Gastroesophageal sphincter (tissue), 4 donors: ENCODE results near the gene BICRAL. TPM values are rescaled to one million over a fixed set of nuclear protein-coding genes. Genes with fewer than 3 reads are reported as not detected.
"Not testable (repeated sequence)": the region's sequence is repeated elsewhere in the genome, so short reads cannot be mapped to it uniquely, and the experiment has no call there.

Experiments
- ATAC-seq: fragments of 150-250 bp; one replicate; pipeline ENCODE4 v1.9.1; 2016; ENCODE audit warnings: mild to moderate bottlenecking, moderate library complexity
- H3K27ac ChIP-seq, 4 donors: fragments of 200-600 bp; sonication (generic) in 3 of 4; 1 replicate in 3 of 4; 2 replicates in 1 of 4; pipeline ENCODE4 v1.5.1; 2016 to 2019
- H3K27me3 ChIP-seq: fragments of 200-600 bp; sonication (generic); one replicate; pipeline ENCODE4 v1.5.1; 2019
- H3K36me3 ChIP-seq, 2 donors: fragments of 200-600 bp; sonication (generic); one replicate each; pipeline ENCODE4 v1.5.1; 2019; ENCODE audit warnings: control low read depth in 1 of 2
- H3K4me1 ChIP-seq, 3 donors: fragments of 200-600 bp; sonication (generic); 1 replicate in 2 of 3; 2 replicates in 1 of 3; pipeline ENCODE4 v1.5.1; 2016 to 2019; ENCODE audit warnings: control low read depth in 2 of 3
- H3K4me3 ChIP-seq, 2 donors: fragments of 200-600 bp; sonication (generic); one replicate each; pipeline ENCODE4 v1.5.1; 2019; ENCODE audit warnings: mild to moderate bottlenecking in 1 of 2, moderate library complexity in 1 of 2
- H3K9me3 ChIP-seq, 3 donors: fragments of 200-600 bp; sonication (generic); one replicate each; pipeline ENCODE4 v1.5.1; 2017 to 2019; ENCODE audit warnings: control low read depth in 2 of 3
- EP300 ChIP-seq: sonication (generic); formaldehyde crosslinking; IDR thresholded peaks from one replicate; pipeline ENCODE4 v1.6.1; 2017; ENCODE audit warnings: antibody characterized with exemption, mild to moderate bottlenecking
- POLR2A ChIP-seq, 2 donors: fragments of 450-650 bp; IDR thresholded peaks; one replicate each; pipeline ENCODE4 v1.6.1; 2017; ENCODE audit warnings: antibody characterized with exemption in 2 of 2, mild to moderate bottlenecking in 2 of 2, moderate library complexity in 1 of 2
- POLR2AphosphoS5 ChIP-seq: sonication (generic); formaldehyde crosslinking; IDR thresholded peaks from one replicate; pipeline ENCODE4 v1.6.1; 2017; ENCODE audit warnings: antibody characterized with exemption
- WGBS, 2 donors: methylation state at CpG; one replicate each; pipeline ENCODE4 v1.1.5; 2018; ENCODE audit warnings: low coverage in 1 of 2; 5-methylcytosine and 5-hydroxymethylcytosine counted together
- total RNA-seq, 4 donors: library from RNA; depleted of rRNA; stranded (reverse); fragments of >200 nt; gene quantifications; one replicate each; pipeline ENCODE4 v1.1.0, GENCODE V29; 2016
- TF ChIP-seq, protein P1 (sequence below), 4 experiments: fragments of 200-600 bp in 2 of 4; fragments of 450-650 bp in 2 of 4; sonication (generic) in 1 of 4; IDR thresholded peaks; one replicate each; pipeline ENCODE4 v1.5.1; 2017 to 2019; ENCODE audit warnings: antibody characterized with exemption in 4 of 4, mild to moderate bottlenecking in 2 of 4, moderate library complexity in 2 of 4

Gene BICRAL
- total RNA-seq, 4 donors from 2014 or later: 13.9 to 28.5 (median 23.2) TPM

GRCh38 chr6:42896178-42896719 lies 114.4 kb downstream of the BICRAL start:
- no peak for ATAC-seq
- no peak overlapping the region for H3K27ac ChIP-seq
- peaks cover 0 to 11% (median 0%) of the 10 kb centered on the region in 3 donors for H3K4me1 ChIP-seq
- H3K9me3 ChIP-seq: no peaks in the 10 kb centered on the region
- 76 to 79% methylated on average over 8 to 10 of the region's 10 CpGs for WGBS, 2 donors
- no peaks in the 10 kb centered on the region for H3K27me3 ChIP-seq
- TF ChIP-seq POLR2AphosphoS5 (no peak), POLR2A (IDR thresholded peaks at IDR 0.05) (no peak), EP300 (no peak)
- TF ChIP-seq, protein P1, sequence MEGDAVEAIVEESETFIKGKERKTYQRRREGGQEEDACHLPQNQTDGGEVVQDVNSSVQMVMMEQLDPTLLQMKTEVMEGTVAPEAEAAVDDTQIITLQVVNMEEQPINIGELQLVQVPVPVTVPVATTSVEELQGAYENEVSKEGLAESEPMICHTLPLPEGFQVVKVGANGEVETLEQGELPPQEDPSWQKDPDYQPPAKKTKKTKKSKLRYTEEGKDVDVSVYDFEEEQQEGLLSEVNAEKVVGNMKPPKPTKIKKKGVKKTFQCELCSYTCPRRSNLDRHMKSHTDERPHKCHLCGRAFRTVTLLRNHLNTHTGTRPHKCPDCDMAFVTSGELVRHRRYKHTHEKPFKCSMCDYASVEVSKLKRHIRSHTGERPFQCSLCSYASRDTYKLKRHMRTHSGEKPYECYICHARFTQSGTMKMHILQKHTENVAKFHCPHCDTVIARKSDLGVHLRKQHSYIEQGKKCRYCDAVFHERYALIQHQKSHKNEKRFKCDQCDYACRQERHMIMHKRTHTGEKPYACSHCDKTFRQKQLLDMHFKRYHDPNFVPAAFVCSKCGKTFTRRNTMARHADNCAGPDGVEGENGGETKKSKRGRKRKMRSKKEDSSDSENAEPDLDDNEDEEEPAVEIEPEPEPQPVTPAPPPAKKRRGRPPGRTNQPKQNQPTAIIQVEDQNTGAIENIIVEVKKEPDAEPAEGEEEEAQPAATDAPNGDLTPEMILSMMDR (IDR thresholded peaks at IDR 0.05): no peak
- no peaks in the 10 kb centered on the region for H3K36me3 ChIP-seq
- H3K4me3 ChIP-seq: no peak overlapping the region

GRCh38 chr6:42898891-42899361 lies 117.1 kb downstream of the BICRAL start:
- Histone ChIP-seq H3K36me3 (no peaks in the 10 kb centered on the region), H3K4me3 (no peak overlapping the region), H3K9me3 (no peaks in the 10 kb centered on the region), H3K27me3 (no peaks in the 10 kb centered on the region), H3K27ac (no peak overlapping the region), H3K4me1 (peaks cover 0 to 13% (median 0%) of the 10 kb centered on the region in 3 donors)
- TF ChIP-seq, protein P1 (IDR thresholded peaks at IDR 0.05): peak; percentile 65 to 87 (median 82)
- TF ChIP-seq EP300: no peak
- WGBS, 2 donors: 2 to 10% methylated on average over 6 to 10 of the region's 10 CpGs
- ATAC-seq: no peak

DNA sequence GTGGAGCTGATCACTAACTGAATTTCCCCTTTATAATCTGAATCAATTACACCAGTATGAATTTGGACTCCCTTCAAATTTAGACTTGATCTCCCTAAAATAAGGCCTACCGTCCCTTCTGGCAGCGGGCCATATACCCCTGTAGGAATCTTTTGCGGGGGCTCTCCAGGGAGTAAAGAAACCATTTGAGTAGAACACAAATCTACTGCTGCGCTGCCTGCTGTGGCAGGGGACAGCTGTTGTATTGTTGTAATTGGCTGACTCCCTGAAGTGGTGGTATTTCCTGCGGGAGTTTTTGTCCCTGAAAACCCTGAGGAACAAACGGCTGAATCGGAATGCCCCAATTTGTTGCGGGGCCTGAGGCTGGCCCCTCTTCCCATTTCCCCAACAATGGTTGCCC lies 118.0 kb downstream of the BICRAL start:
- Histone ChIP-seq H3K27me3 (no peaks in the 10 kb centered on the region), H3K4me1 (peaks cover 0 to 13% (median 0%) of the 10 kb centered on the region in 3 donors), H3K9me3 (no peaks in the 10 kb centered on the region), H3K4me3 (no peak overlapping the region), H3K27ac (no peak overlapping the region), H3K36me3 (no peaks in the 10 kb centered on the region)
- no peak for ATAC-seq
- WGBS, 2 donors: 42 to 49% methylated on average over 5 to 6 of the region's 8 CpGs
- TF ChIP-seq POLR2AphosphoS5: no peak
- no peak for TF ChIP-seq POLR2A (IDR thresholded peaks at IDR 0.05)
- no peak for TF ChIP-seq EP300
- TF ChIP-seq, protein P1 (IDR thresholded peaks at IDR 0.05): no peak

DNA sequence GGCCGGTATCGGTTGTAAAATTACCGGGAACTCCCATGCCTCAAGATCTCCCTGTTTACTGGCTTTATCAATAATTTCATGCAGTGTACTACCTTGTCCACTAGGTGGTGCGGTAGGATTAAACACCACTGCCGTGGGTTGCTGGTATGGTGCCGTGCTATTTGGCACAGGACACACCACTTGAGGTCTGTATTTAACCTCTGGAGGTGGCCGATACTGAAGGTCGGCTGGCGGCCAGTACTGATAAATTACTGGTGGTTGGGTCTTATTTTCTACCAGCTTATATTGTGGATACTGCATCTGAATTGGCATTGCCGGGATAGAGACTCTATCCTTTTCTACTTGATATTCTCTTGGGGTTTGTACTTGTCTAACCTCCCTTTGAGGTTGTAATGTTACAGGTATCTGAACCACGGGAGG lies 119.7 kb downstream of the BICRAL start:
- Histone ChIP-seq H3K27ac (no peak overlapping the region), H3K4me1 (peaks cover 0 to 13% (median 0%) of the 10 kb centered on the region in 3 donors), H3K4me3 (no peak overlapping the region), H3K9me3 (no peaks in the 10 kb centered on the region), H3K27me3 (no peaks in the 10 kb centered on the region), H3K36me3 (no peaks in the 10 kb centered on the region)
- WGBS, 2 donors: 3 to 9% methylated on average over 5 to 11 of the region's 11 CpGs
- ATAC-seq: peak; percentile 94
- no peak for TF ChIP-seq POLR2A (IDR thresholded peaks at IDR 0.05)
- TF ChIP-seq, protein P1 (IDR thresholded peaks at IDR 0.05): peak; percentile 89 to 97 (median 92)

DNA sequence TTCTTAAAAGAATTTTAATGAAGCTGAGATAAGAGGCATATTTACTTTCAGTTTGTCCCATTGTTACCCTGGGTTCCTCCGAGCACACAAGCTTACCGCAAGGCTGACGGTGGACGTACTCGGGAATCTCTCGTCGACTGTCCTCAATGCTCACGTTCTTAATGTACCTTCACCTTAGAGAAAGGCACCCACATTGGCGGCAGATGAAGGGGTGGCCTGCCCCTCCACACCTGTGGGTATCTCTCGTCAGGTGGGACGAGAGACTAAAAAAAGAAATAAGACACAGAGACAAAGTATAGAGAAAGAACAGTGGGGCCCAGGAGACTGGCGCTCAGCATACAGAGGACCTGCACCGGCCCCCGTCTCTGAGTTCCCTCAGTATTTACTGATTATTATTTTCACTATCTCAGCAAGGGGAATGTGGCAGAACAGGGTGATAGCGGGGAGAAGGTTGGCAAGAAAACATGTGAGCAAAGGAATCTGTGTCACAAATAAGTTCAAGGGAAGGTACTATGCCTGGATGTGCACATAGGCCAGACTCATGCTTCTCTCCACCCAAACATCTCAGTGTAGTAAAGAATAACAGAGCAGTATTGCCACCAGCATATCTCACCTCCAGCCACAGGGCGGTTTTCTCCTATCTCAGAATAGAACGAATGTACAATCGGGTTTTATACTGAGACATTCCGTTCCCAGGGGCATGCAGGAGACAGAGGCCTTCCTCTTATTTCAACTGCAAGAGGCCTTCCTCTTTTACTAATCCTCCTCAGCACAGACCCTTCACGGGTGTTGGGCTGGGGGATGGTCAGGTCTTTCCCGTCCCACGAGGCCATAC lies 120.8 kb downstream of the BICRAL start:
- H3K27me3 ChIP-seq, ATAC-seq, H3K4me3 ChIP-seq, H3K9me3 ChIP-seq, H3K27ac ChIP-seq, H3K36me3 ChIP-seq: not testable (repeated sequence)
- H3K4me1 ChIP-seq: peaks cover 0 to 13% (median 0%) of the 10 kb centered on the region in 3 donors
- WGBS, 2 donors: 87 to 90% methylated on average over 5 to 19 of the region's 22 CpGs
